T-helper 22 cell (primary cell): ENCODE measurements around the gene UBXN1.
A peak's percentile ranks its signal among the peaks of the same experiment; 100 is the strongest.

Experiments used
- DNase-seq: peaks from one replicate; pipeline ENCODE4 v3.0.0-alpha.2; 2020; ENCODE audit warnings: low read depth

The UBXN1 gene

GRCh38 chr11:62678770-62679696 is at the start of gene UBXN1:
UBXN1 (minus strand) TSS chr11:62679073; CDS start chr11:62678923, 150 bp downstream.
- peak; percentile 79 for DNase-seq

DNA sequence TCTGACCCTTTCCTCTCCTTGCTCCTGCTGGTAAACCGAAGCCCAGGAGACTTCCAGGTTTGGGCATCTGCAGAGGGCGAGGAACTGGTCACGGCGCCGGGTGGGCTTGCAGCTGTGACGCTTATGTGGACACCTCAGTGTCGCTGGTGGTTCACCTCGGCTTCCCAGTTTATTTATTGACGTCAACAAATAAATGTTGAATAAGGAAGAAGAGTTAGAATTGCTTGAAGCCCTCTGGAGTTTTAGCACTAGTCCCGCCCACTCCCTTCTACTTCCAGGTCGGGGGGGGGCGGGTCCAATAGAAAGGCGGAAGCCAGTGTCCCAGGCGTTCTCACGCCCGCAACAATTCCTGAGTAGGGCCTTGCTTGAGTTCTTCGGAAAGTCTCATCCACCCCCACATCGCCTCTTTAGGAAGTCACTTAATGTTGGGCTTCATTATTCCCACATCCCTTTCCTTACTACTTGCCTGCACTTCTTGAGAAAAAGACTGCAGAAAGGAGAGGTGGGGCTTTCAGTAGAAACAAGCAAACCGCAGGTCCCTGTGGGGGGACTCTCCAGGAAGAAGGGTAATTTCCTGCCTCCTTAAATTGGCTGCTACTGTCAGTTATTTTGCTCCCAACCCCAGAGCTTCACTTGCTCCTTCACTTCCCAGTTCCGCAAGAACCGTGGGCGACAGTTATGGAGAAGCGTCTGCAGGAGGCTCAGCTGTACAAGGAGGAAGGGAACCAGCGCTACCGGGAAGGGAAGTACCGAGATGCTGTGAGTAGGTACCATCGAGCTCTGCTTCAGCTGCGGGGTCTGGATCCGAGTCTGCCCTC is 49.5 kb upstream of the UBXN1 start, which contains the start of gene TTC9C:
Gene TTC9C, plus strand, starts transcription at position 316 of the 818 bp plus-strand sequence. Its CDS starts 363 bp downstream, at position 679.
- DNase-seq = peak; percentile 76

DNA sequence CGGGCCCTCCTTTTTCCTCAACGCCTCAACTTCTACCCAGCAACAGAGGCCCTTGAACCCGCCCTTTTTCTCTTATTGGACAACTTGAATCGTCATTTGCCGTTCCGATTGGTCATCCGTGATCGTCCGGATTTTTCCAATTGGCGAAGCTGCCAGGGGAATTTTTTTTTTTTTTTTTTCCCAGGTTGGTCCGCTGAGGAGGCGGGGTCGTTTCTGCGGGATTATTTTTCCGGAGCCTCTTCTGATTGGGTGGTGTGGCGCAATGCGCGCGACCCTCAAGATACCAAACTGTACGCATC is 48.9 kb upstream of the UBXN1 start:
- DNase-seq = peak; percentile 82

- DNase-seq = peak; percentile 99
Observed at GRCh38 chr11:62727165-62727871, 48.4 kb upstream of the UBXN1 start, which contains the start of gene HNRNPUL2. HNRNPUL2 (minus strand) TSS chr11:62727457; CDS start chr11:62727156, 301 bp downstream.

DNA sequence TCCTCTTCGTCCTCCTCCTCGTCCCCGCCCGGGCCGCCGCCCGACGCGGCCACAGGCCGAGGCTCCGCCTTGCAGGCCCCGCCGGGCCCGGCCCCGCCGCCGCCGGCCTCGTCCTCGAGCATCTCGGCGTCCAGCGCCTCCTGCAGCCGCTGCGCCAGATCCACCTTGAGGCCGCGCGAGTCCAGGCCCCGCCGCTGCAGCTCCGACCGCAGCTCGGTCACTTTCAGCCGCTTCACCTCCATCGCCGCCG is 48.0 kb upstream of the UBXN1 start:
- no peak for DNase-seq

- peak; percentile 4 for DNase-seq
Observed at GRCh38 chr11:62726156-62726914, 47.5 kb upstream of the UBXN1 start.

GRCh38 chr11:62725646-62726045 is 46.8 kb upstream of the UBXN1 start:
- no peak for DNase-seq

- DNase-seq = no peak
Observed at GRCh38 chr11:62724171-62724570, 45.3 kb upstream of the UBXN1 start.

- DNase-seq = no peak
Observed at GRCh38 chr11:62721994-62722393, 43.1 kb upstream of the UBXN1 start.

DNA sequence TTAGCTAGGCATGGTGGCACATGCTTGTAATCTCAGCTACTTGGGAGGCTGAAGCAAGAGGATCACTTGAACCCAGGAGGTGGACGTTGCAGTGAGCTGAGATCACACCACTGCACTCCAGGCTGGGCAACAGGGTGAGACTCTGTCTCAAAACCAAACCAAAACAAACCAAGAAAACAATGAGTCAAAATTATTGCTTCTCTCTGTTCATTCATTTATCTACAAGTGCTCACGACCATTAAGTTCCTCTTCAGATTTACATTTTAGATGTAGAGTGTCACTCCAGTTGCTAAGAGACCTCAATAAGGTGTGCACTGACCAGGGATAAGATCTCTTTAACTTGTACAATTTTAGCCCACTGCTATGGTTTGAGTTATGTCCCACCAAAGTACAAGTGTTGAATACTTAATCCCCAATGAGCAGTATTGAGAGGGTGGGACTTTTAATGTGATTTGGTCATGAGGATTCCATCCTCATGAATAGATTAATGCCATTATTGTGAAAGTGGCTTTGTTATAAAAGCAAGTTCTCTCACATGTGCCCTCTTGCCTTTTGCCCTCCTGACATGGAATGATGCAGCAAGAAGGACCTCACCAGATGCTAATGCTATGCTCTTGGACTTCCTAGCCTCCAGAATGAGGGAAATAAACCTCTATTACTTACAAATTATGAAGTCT is 40.6 kb upstream of the UBXN1 start:
- no peak for DNase-seq

GRCh38 chr11:62716816-62717215 is 37.9 kb upstream of the UBXN1 start:
- DNase-seq = no peak

DNA sequence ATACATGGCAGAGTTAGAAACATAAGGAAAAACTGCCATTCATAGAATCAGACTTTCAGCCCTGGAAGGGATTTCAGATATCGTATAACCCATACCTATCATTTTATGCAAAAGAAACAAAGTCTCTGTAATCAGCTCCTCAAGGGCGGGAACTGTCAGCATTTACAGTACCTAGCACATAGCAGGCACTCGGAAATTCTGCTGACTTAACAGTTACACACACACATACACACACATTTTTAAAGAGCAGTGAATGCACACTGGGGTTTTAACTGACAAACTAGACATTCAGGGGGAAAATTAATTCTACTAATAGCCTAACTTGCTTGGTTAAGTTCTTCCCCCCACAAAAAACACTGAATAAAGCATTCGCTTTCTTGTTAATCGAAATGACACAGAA is 37.3 kb upstream of the UBXN1 start:
- no peak for DNase-seq

DNA sequence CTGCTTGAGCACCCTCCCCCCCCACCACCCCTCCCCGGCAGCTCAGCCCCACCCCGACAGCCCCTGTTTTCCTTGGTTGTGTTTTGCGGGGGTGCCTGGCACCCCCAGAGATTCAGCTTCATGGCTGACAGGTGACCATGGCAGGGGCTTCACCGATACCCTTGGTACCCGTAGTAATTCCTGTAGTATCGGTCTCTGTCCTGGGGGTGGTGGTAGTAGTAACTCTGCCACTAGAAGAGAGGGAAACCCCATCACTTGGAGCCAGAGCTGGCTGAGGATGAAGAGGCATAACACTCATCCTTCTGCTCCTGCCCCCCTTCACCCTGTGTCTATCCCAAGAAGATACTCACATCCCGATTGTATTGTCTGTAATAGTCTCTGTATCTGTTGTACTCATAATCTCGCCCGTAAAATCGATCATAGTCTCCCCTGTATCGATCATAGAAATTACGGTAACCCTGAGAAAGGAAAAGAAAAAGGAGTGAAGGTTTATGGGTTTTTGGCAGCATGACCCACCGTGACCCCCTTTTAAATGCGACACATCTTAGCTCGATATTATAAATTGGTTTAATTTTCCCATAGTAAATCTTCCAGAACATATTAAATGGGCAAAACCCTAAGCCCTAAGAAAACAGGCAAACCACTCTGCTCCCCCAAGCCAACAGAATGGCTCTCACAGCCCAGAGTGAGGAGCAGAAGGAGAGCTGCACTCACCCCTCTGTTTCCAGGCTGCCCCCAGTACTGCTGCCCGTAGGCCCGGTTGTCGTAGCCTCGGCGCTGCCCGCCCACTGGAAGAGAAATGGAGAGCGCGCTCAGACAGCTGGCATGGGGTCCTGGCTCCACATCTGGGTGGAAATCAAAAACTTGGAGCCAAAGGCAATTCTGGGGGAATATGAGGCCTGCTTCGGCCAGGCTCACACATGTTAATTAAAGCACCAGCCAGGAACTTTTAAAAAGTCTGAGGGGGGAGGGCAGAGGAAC is 36.6 kb upstream of the UBXN1 start:
- DNase-seq = no peak

DNA sequence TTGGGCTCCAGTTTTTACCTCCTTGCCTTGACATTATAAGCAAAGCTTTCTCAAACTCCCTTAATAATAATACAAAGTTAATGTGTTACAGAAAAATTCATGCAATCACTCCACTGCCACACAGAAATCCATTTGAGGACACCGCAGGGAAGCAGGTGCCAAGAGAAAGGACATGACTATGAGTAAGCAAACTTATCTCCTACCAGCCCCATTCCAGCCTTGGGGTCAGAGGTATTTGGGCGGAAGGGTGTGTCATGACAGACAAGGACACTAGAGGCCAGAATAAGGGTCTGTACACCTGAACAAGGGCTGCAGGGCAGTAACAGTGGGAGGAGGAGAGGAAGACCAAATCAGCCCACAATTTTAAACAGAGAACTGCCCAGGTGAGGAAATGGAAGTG is 34.5 kb upstream of the UBXN1 start:
- no peak for DNase-seq

DNA sequence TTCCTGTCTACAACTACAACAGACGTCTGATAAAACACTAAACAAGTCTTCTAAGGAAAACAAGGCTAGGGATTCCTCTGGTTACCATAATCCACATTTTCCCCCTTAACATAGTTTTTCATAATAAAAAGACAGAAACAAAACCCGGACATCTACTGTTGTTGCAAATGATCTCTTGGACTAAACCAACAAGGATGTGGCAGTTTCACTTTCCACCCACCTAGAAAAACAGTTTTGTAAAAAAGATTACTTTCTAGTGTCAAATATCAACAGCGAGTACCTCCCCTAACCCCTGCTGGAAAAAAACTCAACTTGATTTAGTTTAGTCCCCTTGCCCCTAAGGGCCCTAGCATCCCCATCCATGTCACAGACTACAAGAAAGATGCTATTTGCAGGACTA is 34.0 kb upstream of the UBXN1 start:
- DNase-seq = no peak

- DNase-seq = no peak
Observed at GRCh38 chr11:62712276-62712812, 33.5 kb upstream of the UBXN1 start.

DNA sequence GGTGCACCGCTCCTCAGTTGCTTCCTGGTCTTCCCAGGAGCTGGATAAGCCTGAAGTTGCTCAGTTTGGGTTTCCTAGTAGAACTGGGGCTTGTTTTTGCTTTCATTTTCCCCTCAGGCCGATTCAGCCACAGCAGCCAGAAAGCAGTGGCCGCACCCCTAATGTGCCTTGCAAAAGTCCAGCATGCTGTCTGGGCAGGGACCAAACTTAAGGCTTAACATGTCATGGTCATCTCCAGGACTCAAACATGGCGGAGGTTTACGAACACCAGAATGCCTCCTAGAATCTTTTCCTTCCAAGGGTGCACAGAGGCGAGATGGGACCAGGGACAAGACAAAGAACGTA is 31.1 kb upstream of the UBXN1 start:
- DNase-seq = no peak

DNA sequence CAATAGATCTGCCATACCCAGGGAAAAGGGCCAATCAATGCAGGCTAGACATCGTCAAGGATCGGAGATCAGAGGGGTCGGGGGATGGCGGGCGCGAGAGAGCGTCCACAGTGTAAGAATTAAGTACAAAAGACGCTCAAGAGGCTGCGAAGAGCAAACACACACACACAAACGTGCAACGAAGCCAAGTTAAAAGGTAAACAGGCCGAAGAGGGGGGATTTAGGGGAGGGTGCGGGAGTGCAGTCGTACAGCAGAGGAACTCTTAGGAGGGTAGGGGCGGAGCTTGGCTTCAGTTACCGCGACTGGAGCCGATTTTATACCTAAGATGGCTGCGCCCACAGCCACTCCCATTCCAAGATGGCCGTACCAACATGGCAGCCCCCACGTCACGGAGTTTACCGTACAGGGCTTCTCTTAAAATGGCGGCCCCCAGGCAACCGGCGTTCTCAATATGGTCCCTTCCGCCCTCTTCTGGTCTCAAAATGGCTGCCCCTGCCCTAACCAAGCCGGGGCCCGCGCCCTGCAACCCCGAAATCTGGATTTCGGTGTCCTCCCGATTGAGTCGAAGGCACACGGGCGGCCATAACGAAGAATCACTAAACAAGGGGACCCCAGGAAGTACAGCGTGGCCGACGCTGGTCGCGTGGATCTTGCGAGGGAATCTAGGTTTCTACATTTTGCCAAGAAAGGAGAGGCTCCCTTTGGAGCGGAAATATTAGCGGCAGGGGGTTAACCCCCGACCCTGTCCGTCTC is 30.6 kb upstream of the UBXN1 start:
- DNase-seq = peak; percentile 95

- peak; percentile 23 for DNase-seq
Observed at GRCh38 chr11:62708793-62709192, 29.9 kb upstream of the UBXN1 start.
